Astrocyte of the spinal cord (primary cell): ENCODE results near the gene CCNB2.
"Not testable (repeated sequence)": the region's sequence is repeated elsewhere in the genome, so short reads cannot be mapped to it uniquely, and the experiment has no call there.

Experiments used
- DNase-seq: peaks from one replicate; pipeline ENCODE4 v3.0.0; 2011; ENCODE audit warnings: low read depth, low spot score
- H3K4me3 ChIP-seq: 2 replicates; pipeline ENCODE4 v1.5.1; 2011; ENCODE audit warnings: low read depth, mild to moderate bottlenecking, low read length, moderate library complexity
- in situ Hi-C: cut with HindIII; loops from 2 replicates; pipeline ENCODE4 v1.10.0; 2017; ENCODE audit warnings: low sequenced_read_pairs
- TF ChIP-seq, protein P1 (sequence below): IDR thresholded peaks from 2 replicates; pipeline ENCODE4 v1.5.1; 2012; ENCODE audit warnings: low read depth, mild to moderate bottlenecking, low read length, inconsistent platforms

The CCNB2 gene

DNA sequence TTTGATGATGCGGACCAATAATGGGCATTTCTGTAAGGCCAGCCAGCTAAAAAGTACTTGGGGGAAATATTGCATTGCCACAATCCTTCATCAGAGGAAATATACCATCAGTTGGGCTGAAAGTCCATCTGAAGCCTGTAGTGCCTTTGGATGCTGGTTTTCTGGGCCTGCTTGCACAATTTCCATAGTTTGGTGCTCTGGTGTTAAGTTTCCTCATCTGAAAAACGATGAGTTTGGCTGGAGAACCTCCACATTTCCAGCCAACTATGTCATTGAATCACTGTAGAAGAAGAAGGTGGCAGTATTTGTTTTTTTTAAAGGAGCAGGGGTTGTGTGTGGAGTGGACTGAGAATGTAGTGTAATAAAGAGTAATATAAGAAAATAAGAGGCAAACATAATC is 10.1 kb downstream of the CCNB2 start:
- no peak for DNase-seq
- H3K4me3 ChIP-seq: no peak overlapping the region
- TF ChIP-seq, protein P1, sequence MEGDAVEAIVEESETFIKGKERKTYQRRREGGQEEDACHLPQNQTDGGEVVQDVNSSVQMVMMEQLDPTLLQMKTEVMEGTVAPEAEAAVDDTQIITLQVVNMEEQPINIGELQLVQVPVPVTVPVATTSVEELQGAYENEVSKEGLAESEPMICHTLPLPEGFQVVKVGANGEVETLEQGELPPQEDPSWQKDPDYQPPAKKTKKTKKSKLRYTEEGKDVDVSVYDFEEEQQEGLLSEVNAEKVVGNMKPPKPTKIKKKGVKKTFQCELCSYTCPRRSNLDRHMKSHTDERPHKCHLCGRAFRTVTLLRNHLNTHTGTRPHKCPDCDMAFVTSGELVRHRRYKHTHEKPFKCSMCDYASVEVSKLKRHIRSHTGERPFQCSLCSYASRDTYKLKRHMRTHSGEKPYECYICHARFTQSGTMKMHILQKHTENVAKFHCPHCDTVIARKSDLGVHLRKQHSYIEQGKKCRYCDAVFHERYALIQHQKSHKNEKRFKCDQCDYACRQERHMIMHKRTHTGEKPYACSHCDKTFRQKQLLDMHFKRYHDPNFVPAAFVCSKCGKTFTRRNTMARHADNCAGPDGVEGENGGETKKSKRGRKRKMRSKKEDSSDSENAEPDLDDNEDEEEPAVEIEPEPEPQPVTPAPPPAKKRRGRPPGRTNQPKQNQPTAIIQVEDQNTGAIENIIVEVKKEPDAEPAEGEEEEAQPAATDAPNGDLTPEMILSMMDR: no peak
- in situ Hi-C loops: no loop called here

- DNase-seq: peak; percentile 49
- no peak overlapping the region for H3K4me3 ChIP-seq
- in situ Hi-C loops: no loop called here
- TF ChIP-seq, protein P1: no peak
Observed at GRCh38 chr15:59116141-59116540, 11.2 kb downstream of the CCNB2 start.

DNA sequence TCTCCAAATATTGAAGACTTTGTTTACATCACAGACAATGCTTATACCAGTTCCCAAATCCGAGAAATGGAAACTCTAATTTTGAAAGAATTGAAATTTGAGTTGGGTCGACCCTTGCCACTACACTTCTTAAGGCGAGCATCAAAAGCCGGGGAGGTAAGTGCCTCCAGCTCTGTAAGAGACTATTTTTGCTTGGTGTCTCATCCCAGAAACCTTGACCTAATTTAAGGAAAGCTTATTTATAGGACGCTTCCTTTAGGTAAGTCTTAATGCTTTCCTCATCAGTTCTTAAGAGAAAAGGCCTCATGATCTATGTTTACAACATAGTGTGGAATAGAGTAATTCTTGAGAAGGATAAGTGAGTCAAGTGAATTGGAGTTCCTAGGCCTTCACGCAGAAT is 11.8 kb downstream of the CCNB2 start:
- DNase-seq: no peak
- H3K4me3 ChIP-seq: no peak overlapping the region
- TF ChIP-seq, protein P1: no peak
- in situ Hi-C loops: no loop called here

GRCh38 chr15:59119625-59120024 is 14.7 kb downstream of the CCNB2 start:
- in situ Hi-C loops: no loop called here
- H3K4me3 ChIP-seq: no peak overlapping the region
- TF ChIP-seq, protein P1: no peak
- no peak for DNase-seq

DNA sequence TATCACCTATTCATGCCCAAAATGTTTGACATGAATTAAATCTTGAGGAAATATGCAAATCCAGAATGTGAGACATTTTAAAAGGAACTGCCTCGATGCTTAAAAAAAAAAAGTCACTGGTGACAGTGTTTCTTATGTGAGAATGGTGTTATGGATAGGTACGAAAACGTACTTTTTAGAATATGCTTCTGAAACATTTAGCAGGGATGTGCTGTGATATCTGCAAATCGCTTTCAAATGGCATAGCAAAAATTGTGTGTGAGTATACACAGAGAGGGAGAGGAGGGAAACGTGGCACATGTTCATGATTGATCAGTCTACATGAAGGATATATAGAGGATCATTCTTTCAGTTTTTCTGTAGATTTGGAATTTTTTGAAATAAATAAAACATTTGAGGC is 16.0 kb downstream of the CCNB2 start:
- H3K4me3 ChIP-seq: no peak overlapping the region
- in situ Hi-C loops: no loop called here
- TF ChIP-seq, protein P1: no peak
- DNase-seq: no peak

GRCh38 chr15:59124261-59124660 is 19.3 kb downstream of the CCNB2 start:
- in situ Hi-C loops: no loop called here

GRCh38 chr15:59125683-59126082 is 20.7 kb downstream of the CCNB2 start:
- DNase-seq, H3K4me3 ChIP-seq, in situ Hi-C loops: not testable (repeated sequence)

More at GRCh38 chr15:59124261-59124660, 19.3 kb downstream of the CCNB2 start:
- TF ChIP-seq, protein P1: no peak
- DNase-seq: no peak
- H3K4me3 ChIP-seq: no peak overlapping the region

DNA sequence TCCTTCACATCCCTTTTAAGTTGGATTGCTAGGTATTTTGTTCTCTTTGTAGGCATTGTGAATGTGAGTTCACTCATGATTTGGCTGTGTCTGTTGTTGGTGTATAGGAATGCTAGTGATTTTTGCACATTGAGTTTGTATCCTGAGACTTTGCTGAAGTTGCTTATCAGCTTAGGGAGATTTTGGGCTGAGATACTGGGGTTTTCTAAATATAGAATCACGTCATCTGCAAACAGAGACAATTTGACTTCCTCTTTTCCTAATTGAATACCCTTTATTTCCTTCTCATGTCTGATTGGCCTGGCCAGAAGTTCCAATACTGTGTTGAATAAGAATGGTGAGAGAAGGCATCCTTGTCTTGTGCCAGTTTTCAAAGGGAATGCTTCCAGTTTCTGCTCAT is 22.3 kb downstream of the CCNB2 start:
- DNase-seq, H3K4me3 ChIP-seq, in situ Hi-C loops: not testable (repeated sequence)
